GM10248 (cell line): Measurements from ENCODE around the gene POU4F3.

ENCODE experiments used
- CTCF ChIA-PET: fragments of 300-600 bp; sonication (Branson Sonifier 250); formaldehyde crosslinking; extraction: SDS; loops from one replicate; lab custom pipeline; 2021; ENCODE audit warnings: antibody characterized with exemption; lab: Yijun Ruan, JAX
- POLR2A ChIA-PET: fragments of 350-650 bp; sonication (Branson Sonifier 250); formaldehyde crosslinking; extraction: SDS; loops from one replicate; lab custom pipeline; 2020; ENCODE audit warnings: antibody characterized with exemption; lab: Yijun Ruan, JAX
- DNase-seq: peaks from one replicate; pipeline ENCODE4 v3.0.0; 2012; ENCODE audit errors: extremely low spot score
- TF ChIP-seq, protein P1 (sequence below): IDR thresholded peaks from 2 replicates; pipeline ENCODE4 v1.5.1; 2012; ENCODE audit warnings: mild to moderate bottlenecking, low read depth; ENCODE audit errors: extremely low read depth, missing control alignments, control extremely low read depth

Gene POU4F3

DNA sequence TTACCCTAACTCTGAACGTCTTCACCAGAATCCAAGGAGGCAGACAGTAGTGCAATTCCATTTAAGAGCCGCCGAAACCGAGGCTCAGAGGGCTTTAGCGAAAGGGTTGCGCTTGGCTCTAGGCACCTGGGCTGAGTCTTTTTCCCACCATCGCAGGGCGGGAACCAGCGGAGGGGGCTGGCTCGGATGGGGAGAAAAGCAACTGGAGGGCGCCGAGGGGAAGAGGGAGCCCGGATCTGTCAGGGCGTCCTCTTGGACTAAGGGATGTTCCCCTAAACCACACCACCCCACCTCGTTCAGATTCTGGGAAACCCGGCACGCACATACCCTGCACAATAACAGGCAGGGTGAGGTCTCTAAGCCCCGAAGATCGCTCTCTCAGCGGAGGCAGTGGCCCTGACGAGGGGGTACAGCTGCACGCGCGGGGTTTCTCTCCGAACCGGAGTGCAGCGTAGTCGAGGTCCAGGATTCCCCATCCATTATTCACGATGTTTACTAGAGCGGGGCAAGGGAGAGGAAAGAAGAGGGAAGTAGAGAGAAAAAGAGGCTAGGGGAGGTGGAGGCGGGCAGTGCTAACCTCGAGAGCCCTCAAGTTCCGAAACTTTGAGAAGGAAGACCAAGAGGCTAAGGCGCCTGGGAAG is 1.3 kb upstream of the POU4F3 start:
- no peak for DNase-seq
- ChIA-PET POLR2A (no interaction called here), CTCF (no interaction called here)
- TF ChIP-seq, protein P1, sequence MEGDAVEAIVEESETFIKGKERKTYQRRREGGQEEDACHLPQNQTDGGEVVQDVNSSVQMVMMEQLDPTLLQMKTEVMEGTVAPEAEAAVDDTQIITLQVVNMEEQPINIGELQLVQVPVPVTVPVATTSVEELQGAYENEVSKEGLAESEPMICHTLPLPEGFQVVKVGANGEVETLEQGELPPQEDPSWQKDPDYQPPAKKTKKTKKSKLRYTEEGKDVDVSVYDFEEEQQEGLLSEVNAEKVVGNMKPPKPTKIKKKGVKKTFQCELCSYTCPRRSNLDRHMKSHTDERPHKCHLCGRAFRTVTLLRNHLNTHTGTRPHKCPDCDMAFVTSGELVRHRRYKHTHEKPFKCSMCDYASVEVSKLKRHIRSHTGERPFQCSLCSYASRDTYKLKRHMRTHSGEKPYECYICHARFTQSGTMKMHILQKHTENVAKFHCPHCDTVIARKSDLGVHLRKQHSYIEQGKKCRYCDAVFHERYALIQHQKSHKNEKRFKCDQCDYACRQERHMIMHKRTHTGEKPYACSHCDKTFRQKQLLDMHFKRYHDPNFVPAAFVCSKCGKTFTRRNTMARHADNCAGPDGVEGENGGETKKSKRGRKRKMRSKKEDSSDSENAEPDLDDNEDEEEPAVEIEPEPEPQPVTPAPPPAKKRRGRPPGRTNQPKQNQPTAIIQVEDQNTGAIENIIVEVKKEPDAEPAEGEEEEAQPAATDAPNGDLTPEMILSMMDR: no peak

DNA sequence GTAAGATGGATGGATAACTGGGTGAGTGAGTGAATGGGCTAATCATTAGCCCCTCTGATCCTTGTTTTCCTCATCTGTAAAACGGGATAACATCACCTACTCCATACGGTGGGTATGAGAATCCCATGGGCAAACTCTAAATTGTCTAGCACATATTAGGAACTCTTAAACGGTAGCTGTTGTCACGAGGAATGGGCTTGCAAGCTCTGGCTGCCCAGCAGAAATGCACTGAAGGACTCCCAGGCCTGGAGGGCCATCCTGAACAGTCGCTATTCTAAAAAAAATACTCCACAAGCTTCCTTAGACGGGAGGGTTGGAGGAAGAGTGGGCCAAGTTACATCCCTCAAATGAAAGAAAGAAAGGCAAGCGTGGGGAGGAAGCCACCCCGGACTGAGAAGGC is 711 bp upstream of the POU4F3 start:
- TF ChIP-seq, protein P1: no peak
- no peak for DNase-seq
- POLR2A ChIA-PET: no interaction called here
- CTCF ChIA-PET: interaction anchor here (1.4 kb wide), 1 partner anchor 87 kb away, joined by 3 read pairs; no protein-coding TSS in a partner anchor

DNA sequence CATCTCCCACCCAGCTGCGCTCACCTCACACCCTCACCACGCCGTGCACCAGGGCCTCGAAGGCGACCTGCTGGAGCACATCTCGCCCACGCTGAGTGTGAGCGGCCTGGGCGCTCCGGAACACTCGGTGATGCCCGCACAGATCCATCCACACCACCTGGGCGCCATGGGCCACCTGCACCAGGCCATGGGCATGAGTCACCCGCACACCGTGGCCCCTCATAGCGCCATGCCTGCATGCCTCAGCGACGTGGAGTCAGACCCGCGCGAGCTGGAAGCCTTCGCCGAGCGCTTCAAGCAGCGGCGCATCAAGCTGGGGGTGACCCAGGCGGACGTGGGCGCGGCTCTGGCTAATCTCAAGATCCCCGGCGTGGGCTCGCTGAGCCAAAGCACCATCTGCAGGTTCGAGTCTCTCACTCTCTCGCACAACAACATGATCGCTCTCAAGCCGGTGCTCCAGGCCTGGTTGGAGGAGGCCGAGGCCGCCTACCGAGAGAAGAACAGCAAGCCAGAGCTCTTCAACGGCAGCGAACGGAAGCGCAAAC is 1.1 kb downstream of the POU4F3 start:
- TF ChIP-seq, protein P1: no peak
- ChIA-PET POLR2A (no interaction called here), CTCF (no interaction called here)
- DNase-seq: no peak

DNA sequence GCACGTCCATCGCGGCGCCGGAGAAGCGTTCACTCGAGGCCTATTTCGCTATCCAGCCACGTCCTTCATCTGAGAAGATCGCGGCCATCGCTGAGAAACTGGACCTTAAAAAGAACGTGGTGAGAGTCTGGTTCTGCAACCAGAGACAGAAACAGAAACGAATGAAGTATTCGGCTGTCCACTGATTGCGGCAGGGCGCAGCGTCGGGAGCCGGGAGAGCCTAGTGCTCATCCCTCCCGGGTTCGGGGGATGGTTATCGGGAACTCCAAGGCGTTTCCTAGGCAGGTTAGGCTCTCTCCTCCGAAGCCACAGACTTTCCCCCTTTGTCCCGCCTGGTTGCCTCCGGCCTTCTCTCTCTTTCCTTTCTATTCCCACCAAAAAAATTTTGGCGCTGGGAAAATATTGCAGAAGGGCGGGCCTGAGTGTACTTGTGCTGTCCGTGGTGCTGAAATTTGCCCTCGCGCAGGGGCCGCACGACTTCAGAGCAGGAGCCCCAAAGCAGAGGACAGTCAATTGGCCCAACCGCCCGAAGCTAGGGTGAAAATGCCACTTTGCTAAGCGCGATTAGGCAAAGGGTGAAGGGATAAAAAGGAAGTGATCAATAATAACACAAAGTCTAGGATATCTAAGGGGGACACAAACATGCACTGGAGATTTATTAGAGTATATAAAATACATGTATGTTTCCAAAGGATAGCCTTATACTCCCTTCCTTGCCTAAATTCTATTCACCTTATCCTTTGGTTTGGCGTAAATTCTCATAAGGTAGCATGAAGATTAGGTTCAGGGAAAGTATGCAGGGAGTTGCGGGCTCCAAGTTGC is 1.8 kb downstream of the POU4F3 start:
- TF ChIP-seq, protein P1: no peak
- DNase-seq: peak; percentile 57
- ChIA-PET POLR2A (no interaction called here), CTCF (no interaction called here)

DNA sequence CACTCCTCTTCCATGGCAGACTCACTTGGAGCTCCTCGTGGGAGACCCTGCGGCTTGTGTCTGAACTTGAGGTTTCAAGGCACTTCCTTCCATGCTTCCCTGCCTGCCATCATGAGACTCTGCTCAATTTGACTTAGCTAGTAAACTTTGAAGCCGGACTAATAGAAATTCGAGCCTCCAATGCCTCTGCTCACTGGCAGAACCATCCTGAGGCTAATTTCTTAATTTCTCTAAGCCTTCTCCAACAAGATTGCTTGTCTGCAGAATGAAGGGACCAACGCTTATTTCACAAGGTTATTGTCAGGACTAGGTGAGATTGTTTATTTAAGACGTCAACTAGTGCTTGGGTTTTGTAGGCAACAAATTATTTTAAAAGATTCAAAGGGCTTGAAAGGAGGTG is 3.2 kb downstream of the POU4F3 start:
- TF ChIP-seq, protein P1: no peak
- ChIA-PET POLR2A (no interaction called here), CTCF (interaction anchor here (1.4 kb wide), 1 partner anchor 13 kb away, joined by 4 read pairs; no protein-coding TSS in a partner anchor)
- DNase-seq: no peak

DNA sequence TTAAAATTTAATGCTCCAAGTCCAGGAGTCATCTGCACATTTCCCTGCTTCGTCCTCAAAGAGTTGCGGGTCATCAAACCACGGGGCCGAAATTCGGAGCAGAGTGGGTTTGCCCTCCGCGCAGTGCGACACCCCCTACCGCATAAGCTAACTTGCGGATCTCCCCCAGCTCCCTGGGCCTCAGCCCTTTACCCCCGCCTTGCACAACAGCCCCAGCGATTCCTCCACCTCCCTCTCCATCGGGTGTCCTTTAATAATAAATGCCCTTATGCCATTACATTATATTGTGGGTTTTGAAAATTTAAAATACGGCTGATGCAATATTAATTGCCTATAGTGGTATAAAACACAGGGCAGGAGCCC is 3.9 kb downstream of the POU4F3 start:
- DNase-seq: no peak
- TF ChIP-seq, protein P1: no peak

More for the DNA sequence above, 3.9 kb downstream of the POU4F3 start:
- POLR2A ChIA-PET: no interaction called here
- CTCF ChIA-PET: interaction anchor here (1.4 kb wide), 1 partner anchor 14 kb away, joined by 4 read pairs; no protein-coding TSS in a partner anchor
